HG03064 (cell line): ENCODE results near the gene NDUFV1.
A peak's percentile ranks its signal among the peaks of the same experiment; 100 is the strongest.
"Not testable (repeated sequence)": the region's sequence is repeated elsewhere in the genome, so short reads cannot be mapped to it uniquely, and the experiment has no call there.

Source experiments
- ATAC-seq: cut with Tn5 transposase; IDR thresholded peaks from one replicate; pipeline ENCODE4 v1.9.1; 2021; ENCODE audit warnings: low read depth; ENCODE audit not compliant: unreplicated experiment

Gene NDUFV1

DNA sequence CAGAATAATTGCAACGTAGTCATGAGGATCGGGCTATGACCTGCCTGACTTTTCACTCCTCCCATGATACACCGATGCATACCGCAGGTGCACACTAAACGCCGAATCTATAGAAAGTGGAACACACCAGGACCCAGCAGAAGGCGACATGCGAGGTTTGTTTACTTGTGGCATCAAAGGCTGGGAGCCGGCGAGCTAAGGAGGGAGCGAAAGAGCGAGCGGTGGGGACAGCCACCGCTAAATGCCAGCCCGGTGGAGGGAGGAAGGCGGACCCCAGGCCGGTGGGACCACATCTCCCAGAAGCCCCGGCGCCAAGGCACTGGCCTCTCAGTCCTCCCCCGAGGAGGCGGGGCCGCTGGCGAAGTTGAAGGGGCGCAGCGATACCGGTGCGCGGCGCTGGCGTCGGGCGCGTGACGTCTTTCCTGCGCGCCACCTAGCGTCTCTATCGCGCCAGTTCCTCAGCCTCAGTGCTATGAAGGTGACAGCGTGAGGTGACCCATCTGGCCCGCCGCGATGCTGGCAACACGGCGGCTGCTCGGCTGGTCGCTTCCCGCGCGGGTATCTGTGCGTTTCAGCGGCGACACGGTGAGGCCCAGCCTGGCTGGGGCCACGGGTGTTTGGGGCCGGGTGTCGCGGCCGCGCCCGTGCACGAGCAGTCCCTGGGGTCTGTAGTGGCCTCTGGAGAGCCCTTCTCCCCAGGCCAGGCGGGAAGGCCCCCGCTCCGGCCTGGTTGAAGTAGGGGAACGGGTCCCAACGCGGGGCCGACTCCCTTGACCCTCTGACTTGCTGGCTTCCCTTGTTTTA, at the start of gene NDUFV1:
NDUFV1 (plus strand) TSS at position 445 of the 804 bp plus-strand sequence; CDS start at position 514, 69 bp downstream.
- peak; percentile 92 for ATAC-seq

DNA sequence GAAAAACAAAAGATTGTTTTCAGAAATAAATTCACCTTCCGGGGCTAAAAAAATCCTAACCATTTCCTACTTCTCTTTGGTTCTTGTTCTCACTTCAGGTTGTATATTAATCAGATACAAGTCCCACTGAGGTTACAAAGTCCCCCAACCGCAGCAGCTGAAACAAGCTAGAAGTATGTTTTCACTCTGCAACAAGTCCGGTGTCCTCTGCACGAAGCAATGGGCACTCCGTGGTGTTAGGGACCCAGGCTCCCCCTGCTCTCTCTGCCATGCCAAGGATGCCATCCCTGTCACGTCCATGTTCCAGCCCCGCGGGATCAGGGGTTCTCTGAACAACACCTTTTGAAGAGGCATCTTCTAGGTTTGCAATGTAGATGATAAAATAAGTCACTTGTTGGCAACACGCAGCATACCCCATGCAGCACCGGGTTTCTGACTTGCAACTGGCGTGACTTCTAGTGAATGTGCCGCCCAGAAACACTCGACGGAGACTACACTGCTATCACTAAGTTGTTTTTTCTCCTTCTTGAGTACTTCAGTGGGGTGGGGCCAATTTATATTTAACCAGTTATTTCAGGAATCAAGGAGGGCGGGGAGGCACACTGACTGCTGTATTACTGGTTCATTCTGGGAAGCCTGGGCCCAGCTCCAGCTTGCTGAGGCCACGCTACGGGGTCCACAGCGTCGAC, 48.5 kb upstream of the NDUFV1 start:
- ATAC-seq, result no peak

DNA sequence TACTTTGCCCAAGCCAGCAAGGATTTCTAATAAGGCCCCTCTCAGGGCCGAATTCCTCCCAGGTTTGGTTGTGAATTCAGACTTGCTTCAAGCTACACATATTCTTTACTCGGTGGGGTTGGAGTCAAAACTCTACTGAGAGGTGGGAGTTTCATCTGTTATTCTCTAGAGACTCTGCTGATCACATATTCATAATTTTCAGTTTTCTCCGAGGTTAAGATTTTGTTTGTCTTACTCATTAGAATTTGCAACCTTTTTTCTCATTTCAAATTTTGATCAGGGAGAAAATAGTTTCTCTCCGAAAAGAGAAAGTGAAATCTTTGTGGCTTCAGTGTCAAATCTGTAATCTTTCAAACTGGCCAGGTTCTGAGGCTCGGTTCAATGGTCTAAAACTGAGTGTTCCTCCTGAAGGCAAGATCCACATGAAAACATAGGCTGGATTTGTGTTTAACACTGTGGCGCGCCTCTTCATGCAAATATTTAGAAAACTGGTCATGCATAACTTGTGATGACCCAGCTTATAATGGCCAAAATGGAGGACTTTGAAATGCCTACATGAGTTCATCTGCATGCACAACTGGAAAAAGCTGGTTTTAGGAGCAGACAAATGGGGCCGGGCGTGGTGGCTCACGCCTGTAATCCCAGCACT, 44.6 kb upstream of the NDUFV1 start:
- peak; percentile 69 for ATAC-seq

DNA sequence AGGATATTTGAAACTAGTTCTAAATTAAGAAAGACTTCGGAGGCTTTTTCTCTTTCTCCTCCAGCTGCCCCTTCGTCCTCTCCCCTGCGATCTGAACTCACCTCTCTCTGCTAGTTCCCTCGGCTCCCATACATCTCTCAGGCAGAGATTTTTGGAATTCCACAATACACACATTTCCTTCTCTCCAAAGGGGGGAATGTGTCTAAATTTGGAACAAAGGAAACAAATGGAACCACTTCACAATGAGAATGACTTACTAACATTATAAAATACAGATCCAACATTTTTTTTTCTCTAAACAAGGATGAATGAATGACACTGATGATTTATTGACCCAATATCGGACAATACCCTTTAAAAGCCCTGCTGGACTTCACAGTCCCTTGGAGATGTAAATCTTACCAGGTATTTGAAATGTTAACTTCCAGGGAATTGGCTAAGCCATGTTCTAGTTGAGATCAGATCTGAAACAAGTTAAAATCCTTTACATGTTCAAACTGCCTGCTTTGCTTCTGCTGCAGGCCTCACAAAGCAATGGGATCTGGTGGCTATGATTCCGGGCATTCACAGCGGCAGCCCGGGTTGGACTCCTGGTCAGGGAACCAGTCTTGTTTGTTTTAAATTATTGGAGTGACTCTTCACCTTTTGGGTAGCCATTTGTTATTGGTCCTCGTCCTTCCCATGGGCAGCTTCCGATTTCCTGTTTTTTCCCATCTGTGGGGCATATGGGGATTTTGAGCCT, 43.6 kb upstream of the NDUFV1 start:
- no peak for ATAC-seq

DNA sequence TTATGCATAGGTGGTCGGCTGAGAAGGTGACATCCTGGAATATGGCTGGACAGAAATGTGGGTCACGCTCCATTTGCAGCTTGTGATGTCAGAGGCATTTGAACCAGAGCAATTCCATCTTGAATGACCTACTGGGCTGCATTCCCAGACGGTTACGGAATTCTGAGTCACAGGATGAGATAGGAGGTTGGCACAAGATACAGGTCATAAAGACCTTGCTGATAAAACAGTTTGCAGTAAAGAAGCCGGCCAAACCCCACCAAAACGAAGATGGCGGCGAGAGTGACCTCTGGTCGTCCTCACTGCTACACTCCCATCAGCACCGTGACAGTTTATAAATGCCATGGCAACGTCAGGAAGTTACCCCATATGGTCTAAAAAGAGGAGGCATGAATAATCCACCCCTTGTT, 43.0 kb upstream of the NDUFV1 start:
- ATAC-seq, result not testable (repeated sequence)

DNA sequence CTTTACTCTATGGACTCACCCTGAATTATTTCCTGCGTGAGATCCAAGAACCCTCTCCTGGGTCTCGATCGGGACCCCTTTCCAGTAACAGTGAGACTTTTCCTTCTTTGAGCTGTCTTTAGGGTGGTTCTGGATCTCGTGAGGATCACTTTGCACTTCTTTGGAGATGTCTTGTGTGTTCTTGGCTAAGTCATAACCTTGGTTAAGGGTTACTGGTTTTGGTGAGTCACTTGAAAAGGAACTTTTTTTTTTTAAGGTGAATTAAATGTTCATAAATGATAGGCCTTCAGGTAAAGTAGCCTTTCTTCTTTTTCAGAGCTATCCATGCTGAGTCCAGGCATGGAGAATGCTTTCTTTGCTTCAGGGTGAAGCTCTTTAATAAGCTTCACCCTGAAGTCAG, 42.5 kb upstream of the NDUFV1 start:
- ATAC-seq, result no peak

DNA sequence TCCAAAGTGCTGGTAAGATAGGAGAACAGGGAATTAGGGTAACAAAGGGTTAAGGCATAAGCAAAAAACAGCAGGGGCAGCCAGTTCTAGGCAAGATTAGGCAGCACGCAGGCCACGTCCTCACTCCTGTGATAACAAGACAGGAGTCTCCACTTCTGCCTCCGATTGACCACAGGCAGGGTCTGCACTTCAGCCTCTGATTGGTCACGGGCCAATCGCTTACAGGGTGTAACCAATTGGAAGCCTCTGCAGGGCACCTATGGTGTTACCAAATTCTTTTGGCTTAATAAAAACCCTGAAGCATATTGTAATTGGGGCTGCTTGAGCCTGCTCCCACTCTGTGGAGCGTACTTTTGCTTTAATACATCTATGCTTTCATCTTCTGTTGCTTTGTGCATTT, 35.3 kb upstream of the NDUFV1 start:
- ATAC-seq, result no peak

DNA sequence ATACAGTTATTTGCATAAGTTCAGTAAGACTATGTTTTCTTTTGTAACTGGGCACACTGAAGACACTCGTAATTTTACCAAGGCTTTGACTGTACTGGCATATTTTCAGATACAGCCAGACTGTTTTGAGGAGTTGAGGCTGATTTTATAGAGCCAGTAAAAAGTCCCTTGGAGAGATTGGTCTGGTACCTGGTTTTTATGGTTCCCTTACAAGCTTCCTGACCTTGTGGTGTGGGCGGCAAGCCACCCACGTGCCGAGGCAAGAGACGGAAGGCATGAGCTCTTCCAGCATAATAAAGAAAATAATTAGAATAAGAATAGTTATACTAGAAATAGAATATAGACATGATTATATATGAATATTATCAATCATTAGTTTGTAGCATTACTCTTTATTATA, 34.4 kb upstream of the NDUFV1 start:
- ATAC-seq, result no peak

DNA sequence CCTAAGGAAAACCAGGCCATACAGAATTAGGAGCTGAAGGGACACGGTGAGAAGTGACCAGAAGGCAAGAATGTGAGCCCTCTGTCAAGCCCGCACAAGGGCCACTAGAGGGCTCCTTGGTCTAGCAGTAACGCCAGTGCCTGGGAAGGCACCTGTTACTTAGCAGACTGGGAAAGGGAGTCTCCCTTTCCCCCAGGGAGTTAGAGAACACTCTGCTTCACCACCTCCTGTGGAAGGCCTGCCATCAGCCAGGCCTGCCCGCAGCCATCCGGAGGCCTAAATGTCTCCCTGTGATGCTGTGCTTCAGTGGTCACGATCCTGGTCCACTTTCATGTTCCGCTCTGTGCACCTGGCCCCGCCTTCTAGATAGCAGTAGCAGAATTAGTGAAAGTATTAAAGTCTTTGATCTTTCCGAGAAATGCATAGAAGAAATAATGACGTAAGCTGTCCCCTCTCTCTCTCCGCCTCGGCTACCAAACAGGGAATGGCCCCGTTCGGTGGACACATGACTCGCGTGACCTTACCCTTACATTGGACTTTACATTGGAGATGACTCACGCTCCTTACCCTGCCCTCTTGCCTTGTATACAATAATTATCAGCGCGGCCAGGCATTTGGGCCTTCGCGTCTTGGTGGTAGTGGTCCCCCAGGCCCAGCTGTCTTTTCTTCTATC, 33.9 kb upstream of the NDUFV1 start:
- no peak for ATAC-seq

DNA sequence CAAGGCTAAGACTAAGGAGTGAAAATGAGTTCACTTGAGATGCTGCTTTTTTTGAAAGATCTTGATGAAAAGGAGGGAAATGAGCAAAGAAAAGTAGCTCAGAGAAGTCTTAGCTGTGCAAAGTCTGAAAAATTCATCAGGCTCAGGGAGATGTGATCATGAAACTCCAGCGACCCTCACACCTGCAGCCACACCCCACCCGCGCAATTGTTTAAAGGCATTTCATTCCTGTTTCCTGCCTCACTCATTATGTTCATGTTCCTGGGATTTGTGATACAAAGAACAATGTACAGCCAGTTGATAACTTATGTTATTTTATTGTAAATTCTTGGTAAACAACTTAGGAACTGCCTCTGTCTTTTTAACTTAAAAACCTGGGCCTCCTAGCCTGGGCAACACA, 31.8 kb upstream of the NDUFV1 start:
- no peak for ATAC-seq

DNA sequence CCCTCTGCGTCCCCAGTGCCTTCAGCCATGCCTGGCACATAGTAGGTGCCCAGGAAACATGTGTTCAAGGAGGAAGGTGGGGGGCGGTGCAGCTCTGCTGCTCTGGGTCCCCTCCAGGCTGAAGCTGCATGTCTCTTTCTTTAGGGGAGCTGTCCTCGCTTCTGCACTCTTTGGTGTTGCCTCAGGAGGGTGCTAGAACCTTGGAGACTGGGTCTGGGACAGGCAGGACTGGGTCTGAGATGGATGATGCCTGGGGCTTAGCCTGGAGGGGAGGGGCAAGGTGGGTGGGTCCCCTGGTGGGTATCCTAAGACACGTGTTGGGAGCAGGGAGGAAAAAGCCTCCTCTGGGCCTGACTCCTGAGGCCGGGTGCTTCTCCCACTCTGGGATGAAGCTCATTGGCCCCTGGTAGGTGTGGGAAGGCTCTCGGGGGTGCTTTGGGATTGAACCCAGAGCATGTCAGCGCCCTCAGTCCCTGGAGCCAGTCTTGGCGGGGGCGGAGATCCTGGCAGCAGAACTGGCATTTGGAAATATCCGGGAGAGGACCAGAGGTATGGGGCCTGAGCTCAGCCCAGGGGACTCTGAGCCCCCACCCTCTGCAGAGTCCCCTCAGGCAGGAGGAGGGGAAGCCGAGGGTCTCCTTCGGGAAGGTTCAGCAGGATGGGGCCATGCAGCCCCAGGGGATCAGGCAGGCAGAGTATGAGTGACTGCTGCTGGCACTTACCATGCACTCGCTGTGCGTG, 29.8 kb upstream of the NDUFV1 start:
- ATAC-seq, result no peak

DNA sequence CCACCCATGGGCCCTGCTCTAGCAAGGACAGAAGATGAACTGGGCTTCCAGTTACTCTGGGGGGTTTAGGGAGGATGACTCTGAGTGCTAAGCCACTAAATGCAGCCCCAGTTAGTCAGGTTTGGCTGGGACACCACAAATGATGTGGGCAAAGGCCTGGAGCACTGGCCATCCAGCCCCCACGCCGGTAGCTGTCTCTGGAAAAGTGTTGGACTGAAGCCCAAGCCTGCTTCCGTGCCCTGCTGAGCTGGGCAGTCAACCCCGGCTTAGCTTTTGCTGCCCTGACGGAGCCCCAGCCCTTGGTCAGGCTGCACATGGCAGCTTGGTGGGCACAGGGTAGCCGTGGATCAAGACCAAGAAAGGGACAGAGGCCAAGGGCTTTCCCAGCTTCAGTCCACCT, 28.8 kb upstream of the NDUFV1 start:
- no peak for ATAC-seq

DNA sequence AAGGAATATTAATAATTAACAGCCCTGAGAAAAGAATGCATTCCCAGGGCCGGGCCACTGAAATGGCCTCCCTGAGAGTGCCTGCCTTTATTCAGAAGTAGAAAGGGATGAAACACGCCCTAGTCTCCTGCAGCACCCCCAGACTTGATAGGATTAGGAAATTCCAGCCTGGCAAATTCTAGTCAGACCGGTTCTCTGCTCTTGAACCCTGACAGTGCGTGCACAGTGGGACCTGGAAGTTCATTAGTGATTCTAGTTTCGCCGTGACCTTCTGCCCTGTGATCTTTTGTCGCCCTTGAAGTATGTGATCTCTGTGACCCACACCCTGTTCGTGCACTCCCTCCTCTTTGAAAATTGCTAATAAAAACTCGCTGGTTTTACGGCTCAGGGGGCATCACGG, 25.3 kb upstream of the NDUFV1 start:
- ATAC-seq, result no peak

DNA sequence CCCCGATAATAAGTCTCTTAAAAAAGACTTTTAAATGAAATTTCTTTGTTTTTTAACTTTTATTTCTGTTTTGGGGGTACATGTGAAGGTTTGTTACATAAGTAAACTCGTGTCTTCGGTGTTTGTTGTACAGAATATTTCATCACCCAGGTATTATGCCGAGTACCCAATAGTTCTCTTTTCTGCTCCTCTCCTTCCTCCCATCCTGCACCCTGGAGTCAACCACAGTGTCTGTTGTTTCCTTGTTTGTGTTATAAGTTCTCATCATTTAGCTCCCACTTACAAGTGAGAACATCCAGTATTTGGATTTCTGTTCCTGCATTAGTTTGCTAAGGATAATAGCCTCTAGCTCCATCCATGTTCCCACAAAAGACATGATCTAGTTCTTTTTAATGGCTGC, 24.7 kb upstream of the NDUFV1 start:
- ATAC-seq, result no peak

DNA sequence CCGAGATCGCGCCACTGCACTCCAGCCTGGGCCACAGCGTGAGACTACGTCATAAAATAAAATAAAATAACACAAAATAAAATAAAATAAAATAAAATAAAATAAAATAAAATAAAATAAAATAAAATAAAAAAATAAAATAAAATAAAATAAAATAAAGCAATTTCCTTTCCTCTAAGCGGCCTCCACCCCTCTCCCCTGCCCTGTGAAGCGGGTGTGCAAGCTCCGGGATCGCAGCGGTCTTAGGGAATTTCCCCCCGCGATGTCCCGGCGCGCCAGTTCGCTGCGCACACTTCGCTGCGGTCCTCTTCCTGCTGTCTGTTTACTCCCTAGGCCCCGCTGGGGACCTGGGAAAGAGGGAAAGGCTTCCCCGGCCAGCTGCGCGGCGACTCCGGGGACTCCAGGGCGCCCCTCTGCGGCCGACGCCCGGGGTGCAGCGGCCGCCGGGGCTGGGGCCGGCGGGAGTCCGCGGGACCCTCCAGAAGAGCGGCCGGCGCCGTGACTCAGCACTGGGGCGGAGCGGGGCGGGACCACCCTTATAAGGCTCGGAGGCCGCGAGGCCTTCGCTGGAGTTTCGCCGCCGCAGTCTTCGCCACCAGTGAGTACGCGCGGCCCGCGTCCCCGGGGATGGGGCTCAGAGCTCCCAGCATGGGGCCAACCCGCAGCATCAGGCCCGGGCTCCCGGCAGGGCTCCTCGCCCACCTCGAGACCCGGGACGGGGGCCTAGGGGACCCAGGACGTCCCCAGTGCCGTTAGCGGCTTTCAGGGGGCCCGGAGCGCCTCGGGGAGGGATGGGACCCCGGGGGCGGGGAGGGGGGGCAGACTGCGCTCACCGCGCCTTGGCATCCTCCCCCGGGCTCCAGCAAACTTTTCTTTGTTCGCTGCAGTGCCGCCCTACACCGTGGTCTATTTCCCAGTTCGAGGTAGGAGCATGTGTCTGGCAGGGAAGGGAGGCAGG, 23.2 kb upstream of the NDUFV1 start, which contains the start of gene GSTP1:
GSTP1 (plus strand) TSS at position 566 of the 958 bp plus-strand sequence; CDS start at position 598, 32 bp downstream.
- ATAC-seq, result peak; percentile 56

DNA sequence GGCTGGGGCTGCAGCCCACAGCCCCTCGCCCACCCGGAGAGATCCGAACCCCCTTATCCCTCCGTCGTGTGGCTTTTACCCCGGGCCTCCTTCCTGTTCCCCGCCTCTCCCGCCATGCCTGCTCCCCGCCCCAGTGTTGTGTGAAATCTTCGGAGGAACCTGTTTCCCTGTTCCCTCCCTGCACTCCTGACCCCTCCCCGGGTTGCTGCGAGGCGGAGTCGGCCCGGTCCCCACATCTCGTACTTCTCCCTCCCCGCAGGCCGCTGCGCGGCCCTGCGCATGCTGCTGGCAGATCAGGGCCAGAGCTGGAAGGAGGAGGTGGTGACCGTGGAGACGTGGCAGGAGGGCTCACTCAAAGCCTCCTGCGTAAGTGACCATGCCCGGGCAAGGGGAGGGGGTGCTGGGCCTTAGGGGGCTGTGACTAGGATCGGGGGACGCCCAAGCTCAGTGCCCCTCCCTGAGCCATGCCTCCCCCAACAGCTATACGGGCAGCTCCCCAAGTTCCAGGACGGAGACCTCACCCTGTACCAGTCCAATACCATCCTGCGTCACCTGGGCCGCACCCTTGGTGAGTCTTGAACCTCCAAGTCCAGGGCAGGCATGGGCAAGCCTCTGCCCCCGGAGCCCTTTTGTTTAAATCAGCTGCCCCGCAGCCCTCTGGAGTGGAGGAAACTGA, 22.4 kb upstream of the NDUFV1 start:
- no peak for ATAC-seq

DNA sequence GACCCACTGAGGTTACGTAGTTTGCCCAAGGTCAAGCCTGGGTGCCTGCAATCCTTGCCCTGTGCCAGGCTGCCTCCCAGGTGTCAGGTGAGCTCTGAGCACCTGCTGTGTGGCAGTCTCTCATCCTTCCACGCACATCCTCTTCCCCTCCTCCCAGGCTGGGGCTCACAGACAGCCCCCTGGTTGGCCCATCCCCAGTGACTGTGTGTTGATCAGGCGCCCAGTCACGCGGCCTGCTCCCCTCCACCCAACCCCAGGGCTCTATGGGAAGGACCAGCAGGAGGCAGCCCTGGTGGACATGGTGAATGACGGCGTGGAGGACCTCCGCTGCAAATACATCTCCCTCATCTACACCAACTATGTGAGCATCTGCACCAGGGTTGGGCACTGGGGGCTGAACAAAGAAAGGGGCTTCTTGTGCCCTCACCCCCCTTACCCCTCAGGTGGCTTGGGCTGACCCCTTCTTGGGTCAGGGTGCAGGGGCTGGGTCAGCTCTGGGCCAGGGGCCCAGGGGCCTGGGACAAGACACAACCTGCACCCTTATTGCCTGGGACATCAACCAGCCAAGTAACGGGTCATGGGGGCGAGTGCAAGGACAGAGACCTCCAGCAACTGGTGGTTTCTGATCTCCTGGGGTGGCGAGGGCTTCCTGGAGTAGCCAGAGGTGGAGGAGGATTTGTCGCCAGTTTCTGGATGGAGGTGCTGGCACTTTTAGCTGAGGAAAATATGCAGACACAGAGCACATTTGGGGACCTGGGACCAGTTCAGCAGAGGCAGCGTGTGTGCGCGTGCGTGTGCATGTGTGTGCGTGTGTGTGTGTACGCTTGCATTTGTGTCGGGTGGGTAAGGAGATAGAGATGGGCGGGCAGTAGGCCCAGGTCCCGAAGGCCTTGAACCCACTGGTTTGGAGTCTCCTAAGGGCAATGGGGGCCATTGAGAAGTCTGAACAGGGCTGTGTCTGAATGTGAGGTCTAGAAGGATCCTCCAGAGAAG, 21.6 kb upstream of the NDUFV1 start:
- no peak for ATAC-seq
